Neural progenitor cell (in vitro differentiated cells): Measurements from ENCODE around the gene RYR3. TPM values are rescaled to one million over a fixed set of nuclear protein-coding genes. Genes with fewer than 3 reads are reported as not detected.

Experiments used
- DNase-seq: peaks from one replicate; pipeline ENCODE4 v3.0.0-alpha.2; 2016; ENCODE audit warnings: low spot score
- H2AFZ ChIP-seq: fragments of 200-600 bp; sonication (generic); replicated peaks from 2 replicates; pipeline ENCODE4 v1.6.1; 2016; ENCODE audit warnings: antibody characterized with exemption
- H3F3A ChIP-seq: fragments of 200-600 bp; sonication (generic); 2 replicates; pipeline ENCODE4 v1.6.1; 2016; ENCODE audit warnings: antibody characterized with exemption, low read depth
- H3K27ac ChIP-seq: fragments of 200-600 bp; sonication (generic); 2 replicates; pipeline ENCODE4 v1.5.1; 2016; ENCODE audit warnings: mild to moderate bottlenecking
- H3K27me3 ChIP-seq: fragments of 200-600 bp; sonication (generic); 2 replicates; pipeline ENCODE4 v1.6.1; 2016; ENCODE audit warnings: mild to moderate bottlenecking, moderate library complexity
- H3K36me3 ChIP-seq: fragments of 200-600 bp; sonication (generic); 2 replicates; pipeline ENCODE4 v1.5.1; 2016
- H3K4me1 ChIP-seq: fragments of 200-600 bp; sonication (generic); 2 replicates; pipeline ENCODE4 v1.6.1; 2016; ENCODE audit warnings: mixed run types
- H3K4me2 ChIP-seq: fragments of 200-600 bp; sonication (generic); 2 replicates; pipeline ENCODE4 v1.6.1; 2016
- H3K4me3 ChIP-seq: fragments of 200-600 bp; sonication (generic); 2 replicates; pipeline ENCODE4 v1.5.1; 2016
- H3K79me2 ChIP-seq: fragments of 200-600 bp; sonication (generic); 2 replicates; pipeline ENCODE4 v1.6.1; 2016; ENCODE audit warnings: low read depth
- H3K9ac ChIP-seq: fragments of 200-600 bp; sonication (generic); 2 replicates; pipeline ENCODE4 v1.6.1; 2016
- H3K9me3 ChIP-seq: fragments of 200-600 bp; sonication (generic); 2 replicates; pipeline ENCODE4 v1.5.1; 2016; ENCODE audit warnings: low read depth
- H4K20me1 ChIP-seq: fragments of 200-600 bp; sonication (generic); 2 replicates; pipeline ENCODE4 v1.6.1; 2016; ENCODE audit warnings: low read depth
- H3K27ac Mint-ChIP-seq: 3 replicates; pipeline ENCODE4 v1.8.0; 2021; ENCODE audit warnings: mixed read lengths
- H3K27me3 Mint-ChIP-seq: 2 replicates; pipeline ENCODE4 v1.8.0; 2022; ENCODE audit warnings: low read depth, mild to moderate bottlenecking, inconsistent platforms, moderate library complexity, mixed read lengths; ENCODE audit not compliant: insufficient read depth
- H3K36me3 Mint-ChIP-seq: 3 replicates; pipeline ENCODE4 v1.8.0; 2021; ENCODE audit warnings: mixed read lengths
- H3K4me1 Mint-ChIP-seq: 3 replicates; pipeline ENCODE4 v1.8.0; 2021; ENCODE audit warnings: mixed read lengths
- H3K4me3 Mint-ChIP-seq: 3 replicates; pipeline ENCODE4 v1.8.0; 2021; ENCODE audit warnings: mild to moderate bottlenecking, moderate library complexity, mixed read lengths
- H3K9me3 Mint-ChIP-seq: 3 replicates; pipeline ENCODE4 v1.8.0; 2020; ENCODE audit warnings: mixed read lengths
- EZH2 ChIP-seq: fragments of 200-600 bp; sonication (generic); IDR thresholded peaks from 2 replicates; pipeline ENCODE4 v1.6.1; 2017; ENCODE audit warnings: antibody characterized with exemption, mild to moderate bottlenecking, moderate library complexity
- EZH2phosphoT487 ChIP-seq: fragments of 200-600 bp; sonication (generic); IDR thresholded peaks from 2 replicates; pipeline ENCODE4 v1.6.1; 2017; ENCODE audit warnings: antibody characterized with exemption
- total RNA-seq: library from RNA; depleted of rRNA; stranded (reverse); fragments of >200 nt; gene quantifications from 2 replicates; pipeline ENCODE4 v1.2.3, GENCODE V29; 2015; ENCODE audit warnings: low replicate concordance
- TF ChIP-seq, protein P1 (sequence below): fragments of 200-600 bp; sonication (generic); IDR thresholded peaks from 2 replicates; pipeline ENCODE4 v1.5.1; 2017; ENCODE audit warnings: antibody characterized with exemption, mild to moderate bottlenecking

RYR3 gene
- total RNA-seq, 1 donor from 2014 or later: 2.1 TPM

DNA sequence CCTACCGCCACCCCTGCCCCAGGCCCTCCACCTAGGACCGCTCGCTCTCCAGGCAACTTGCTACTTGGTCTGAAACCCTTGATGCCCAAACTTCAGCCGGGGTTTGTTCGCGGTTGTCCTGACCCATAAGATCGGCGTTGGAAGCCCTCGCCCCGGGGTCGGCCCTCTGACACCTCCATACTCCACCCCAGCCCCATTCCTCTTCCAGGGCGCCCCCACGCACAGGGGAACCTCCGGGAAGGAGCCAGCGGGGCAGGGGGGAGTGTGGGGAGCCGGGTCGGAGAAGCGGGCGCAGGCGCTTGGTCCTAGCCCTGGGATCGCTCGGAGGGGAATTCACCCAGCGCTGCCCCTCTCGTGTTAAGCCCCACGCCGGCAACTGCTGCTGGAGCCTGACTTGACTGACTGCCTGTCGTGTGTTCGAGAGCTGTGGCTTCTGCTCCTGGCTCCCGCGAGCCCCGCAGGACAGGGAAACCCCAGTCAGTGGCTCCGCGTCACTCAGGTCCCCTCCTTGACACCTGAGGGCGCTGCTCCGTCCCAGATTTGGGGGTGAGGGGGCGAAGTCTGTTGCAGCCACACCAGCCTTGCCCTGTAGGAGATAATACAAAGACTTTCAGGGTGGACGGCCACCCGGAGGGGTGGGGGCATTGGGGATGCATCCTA is 675 bp downstream of the RYR3 start:
- H2AFZ ChIP-seq: peak overlapping the region; percentile 89
- H3K4me3 Mint-ChIP-seq: peak overlapping the region; percentile 81
- H3K9me3 ChIP-seq: no peaks in the 10 kb centered on the region
- no peaks in the 10 kb centered on the region for H3K4me1 ChIP-seq
- DNase-seq: peak; percentile 67
- H3K27ac ChIP-seq: no peak overlapping the region
- peaks cover 24% of the 10 kb centered on the region for H3K27me3 Mint-ChIP-seq
- no peak overlapping the region for H3K27ac Mint-ChIP-seq
- H3K4me3 ChIP-seq: peak overlapping the region; percentile 62
- no peaks in the 10 kb centered on the region for H3K79me2 ChIP-seq
- H4K20me1 ChIP-seq: no peaks in the 10 kb centered on the region
- H3F3A ChIP-seq: no peaks in the 10 kb centered on the region
- no peak for TF ChIP-seq EZH2phosphoT487
- TF ChIP-seq, protein P1, sequence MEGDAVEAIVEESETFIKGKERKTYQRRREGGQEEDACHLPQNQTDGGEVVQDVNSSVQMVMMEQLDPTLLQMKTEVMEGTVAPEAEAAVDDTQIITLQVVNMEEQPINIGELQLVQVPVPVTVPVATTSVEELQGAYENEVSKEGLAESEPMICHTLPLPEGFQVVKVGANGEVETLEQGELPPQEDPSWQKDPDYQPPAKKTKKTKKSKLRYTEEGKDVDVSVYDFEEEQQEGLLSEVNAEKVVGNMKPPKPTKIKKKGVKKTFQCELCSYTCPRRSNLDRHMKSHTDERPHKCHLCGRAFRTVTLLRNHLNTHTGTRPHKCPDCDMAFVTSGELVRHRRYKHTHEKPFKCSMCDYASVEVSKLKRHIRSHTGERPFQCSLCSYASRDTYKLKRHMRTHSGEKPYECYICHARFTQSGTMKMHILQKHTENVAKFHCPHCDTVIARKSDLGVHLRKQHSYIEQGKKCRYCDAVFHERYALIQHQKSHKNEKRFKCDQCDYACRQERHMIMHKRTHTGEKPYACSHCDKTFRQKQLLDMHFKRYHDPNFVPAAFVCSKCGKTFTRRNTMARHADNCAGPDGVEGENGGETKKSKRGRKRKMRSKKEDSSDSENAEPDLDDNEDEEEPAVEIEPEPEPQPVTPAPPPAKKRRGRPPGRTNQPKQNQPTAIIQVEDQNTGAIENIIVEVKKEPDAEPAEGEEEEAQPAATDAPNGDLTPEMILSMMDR: peak; percentile 61
- no peak for TF ChIP-seq EZH2
- H3K9ac ChIP-seq: no peak overlapping the region
- peak overlapping the region; percentile 93 for H3K4me2 ChIP-seq
- H3K36me3 Mint-ChIP-seq: no peaks in the 10 kb centered on the region
- H3K4me1 Mint-ChIP-seq: peaks cover 10% of the 10 kb centered on the region
- peaks cover 50% of the 10 kb centered on the region for H3K27me3 ChIP-seq
- H3K36me3 ChIP-seq: no peaks in the 10 kb centered on the region
- H3K9me3 Mint-ChIP-seq: peaks cover 4% of the 10 kb centered on the region

GRCh38 chr15:33313491-33313890 is 2.7 kb downstream of the RYR3 start:
- Histone ChIP-seq H3K4me2 (no peak overlapping the region), H3K4me3 (no peak overlapping the region), H3K79me2 (no peaks in the 10 kb centered on the region), H4K20me1 (no peaks in the 10 kb centered on the region), H3F3A (no peaks in the 10 kb centered on the region), H2AFZ (no peak overlapping the region), H3K27me3 (peaks cover 49% of the 10 kb centered on the region), H3K4me1 (no peaks in the 10 kb centered on the region), H3K27ac (no peak overlapping the region), H3K9me3 (no peaks in the 10 kb centered on the region), H3K36me3 (no peaks in the 10 kb centered on the region), H3K9ac (no peak overlapping the region)
- H3K4me3 Mint-ChIP-seq: no peak overlapping the region
- TF ChIP-seq, protein P1: no peak
- no peak for TF ChIP-seq EZH2phosphoT487
- no peak for TF ChIP-seq EZH2
- no peak overlapping the region for H3K27ac Mint-ChIP-seq
- DNase-seq: no peak
- peaks cover 4% of the 10 kb centered on the region for H3K9me3 Mint-ChIP-seq
- H3K4me1 Mint-ChIP-seq: peaks cover 10% of the 10 kb centered on the region
- H3K36me3 Mint-ChIP-seq: no peaks in the 10 kb centered on the region
- H3K27me3 Mint-ChIP-seq: peaks cover 24% of the 10 kb centered on the region

GRCh38 chr15:33314069-33314468 is 3.3 kb downstream of the RYR3 start:
- no peaks in the 10 kb centered on the region for H3F3A ChIP-seq
- Mint-ChIP-seq H3K27ac (no peak overlapping the region), H3K36me3 (no peaks in the 10 kb centered on the region), H3K4me1 (peaks cover 10% of the 10 kb centered on the region), H3K27me3 (peaks cover 24% of the 10 kb centered on the region), H3K4me3 (no peak overlapping the region), H3K9me3 (peaks cover 3% of the 10 kb centered on the region)
- H3K9ac ChIP-seq: no peak overlapping the region
- H3K9me3 ChIP-seq: no peaks in the 10 kb centered on the region
- TF ChIP-seq EZH2phosphoT487 (no peak), EZH2 (no peak)
- TF ChIP-seq, protein P1: no peak
- no peak overlapping the region for H2AFZ ChIP-seq
- H3K4me1 ChIP-seq: no peaks in the 10 kb centered on the region
- no peak overlapping the region for H3K4me3 ChIP-seq
- peaks cover 49% of the 10 kb centered on the region for H3K27me3 ChIP-seq
- H3K4me2 ChIP-seq: no peak overlapping the region
- no peaks in the 10 kb centered on the region for H4K20me1 ChIP-seq
- H3K79me2 ChIP-seq: no peaks in the 10 kb centered on the region
- no peak for DNase-seq
- H3K27ac ChIP-seq: no peak overlapping the region
- no peaks in the 10 kb centered on the region for H3K36me3 ChIP-seq
